Umbilical cord (tissue), 2 donors: Measurements from ENCODE around the gene SIGLEC1. TPM values are rescaled to one million over a fixed set of nuclear protein-coding genes. Genes with fewer than 3 reads are reported as not detected.

ENCODE experiments used
- DNase-seq: peaks from one replicate; pipeline ENCODE4 v3.0.0-alpha.2; 2015; ENCODE audit warnings: low spot score
- total RNA-seq: library from RNA; depleted of rRNA; stranded (reverse); fragments of >200 nt; gene quantifications from one replicate; pipeline ENCODE4 v1.2.3, GENCODE V29; 2014; ENCODE audit warnings: low replicate concordance; ENCODE audit not compliant: insufficient read depth

The SIGLEC1 gene
- 5.8 TPM for total RNA-seq

DNA sequence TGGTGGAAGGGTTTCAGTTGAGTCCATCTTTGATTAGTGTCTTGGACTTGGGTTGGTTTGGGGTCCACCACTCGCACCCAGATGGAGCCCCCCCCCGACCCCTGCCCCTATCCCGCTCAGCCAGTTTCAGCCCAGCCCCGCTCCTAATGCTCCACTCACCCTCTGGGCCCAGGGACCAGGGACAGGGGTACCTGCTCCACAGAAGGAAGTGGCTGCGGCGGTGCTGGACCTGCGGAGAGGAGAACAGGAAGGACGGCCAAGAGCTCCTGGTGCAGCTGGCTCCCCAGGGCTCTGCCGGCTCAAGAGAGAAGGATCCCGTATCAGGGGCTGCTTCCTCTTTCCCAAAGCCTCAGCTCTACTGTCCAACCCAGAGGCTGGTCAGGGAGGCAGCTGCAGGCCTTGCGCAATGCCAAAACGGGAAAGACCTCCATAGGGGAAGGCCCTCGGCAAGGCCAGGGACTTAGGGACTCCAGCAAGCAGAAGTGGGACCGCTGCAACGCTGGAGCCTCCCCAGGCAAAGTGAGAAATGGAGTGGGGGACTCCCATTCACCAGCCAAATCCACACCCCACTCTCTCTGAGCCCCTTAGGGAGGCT, at the start of gene SIGLEC1:
TSS of gene SIGLEC1 (minus strand) at position 322 of the 595 bp plus-strand sequence. CDS start 5,472 bp downstream, outside the sequence.
- DNase-seq = peak; percentile 58

DNA sequence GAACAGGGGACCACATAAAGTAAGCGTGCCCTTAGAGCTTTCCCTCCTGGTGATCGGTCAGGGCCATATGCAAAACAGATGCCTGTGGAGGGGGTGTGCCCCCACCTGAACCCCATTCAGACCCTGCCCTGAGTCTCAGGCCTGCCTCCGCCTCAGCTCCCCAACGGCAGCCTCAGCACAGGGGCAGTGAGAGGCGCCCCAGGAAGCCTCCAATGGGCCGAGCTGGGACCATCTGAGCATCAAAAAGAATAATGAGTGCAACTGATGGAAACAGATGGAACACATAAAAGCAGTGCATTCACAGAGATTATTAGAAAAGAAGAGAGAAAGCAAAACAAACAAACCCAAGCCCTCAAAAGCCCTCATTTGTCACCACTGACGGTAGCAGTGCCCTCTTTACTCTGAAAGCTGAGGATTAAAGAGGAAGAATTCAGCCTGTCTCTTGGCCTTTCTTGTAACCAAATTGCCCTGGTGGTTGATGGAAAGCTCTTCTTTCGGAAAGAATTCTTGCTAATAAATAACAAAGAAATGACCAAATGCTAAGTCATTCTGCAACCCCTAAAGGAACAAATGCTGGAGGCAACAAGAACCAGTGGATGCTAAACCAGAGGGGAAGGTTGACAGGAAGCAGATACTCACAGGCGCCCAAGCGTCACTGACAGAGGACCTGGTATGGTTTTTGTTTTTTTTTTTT, 48.4 kb upstream of the SIGLEC1 start:
- no peak for DNase-seq

DNA sequence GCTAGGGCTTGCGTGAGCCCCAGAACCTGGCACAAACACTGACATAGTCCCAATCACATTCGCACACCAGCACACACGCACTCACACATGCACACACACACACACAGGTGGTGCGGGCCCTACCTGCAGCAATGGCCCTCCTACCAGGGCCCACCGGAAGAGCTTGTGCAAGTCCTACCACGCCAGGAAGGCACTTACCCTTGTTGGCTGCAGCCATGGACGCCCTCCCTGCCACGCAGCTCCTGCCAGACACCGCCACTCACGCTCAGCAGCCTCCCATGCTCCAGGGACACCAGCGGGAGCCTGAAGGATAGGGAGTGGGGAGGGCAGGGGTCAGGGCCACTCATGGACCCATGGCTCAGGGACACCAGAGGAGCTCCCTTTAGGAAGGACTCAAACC, 47.5 kb upstream of the SIGLEC1 start:
- no peak for DNase-seq

DNA sequence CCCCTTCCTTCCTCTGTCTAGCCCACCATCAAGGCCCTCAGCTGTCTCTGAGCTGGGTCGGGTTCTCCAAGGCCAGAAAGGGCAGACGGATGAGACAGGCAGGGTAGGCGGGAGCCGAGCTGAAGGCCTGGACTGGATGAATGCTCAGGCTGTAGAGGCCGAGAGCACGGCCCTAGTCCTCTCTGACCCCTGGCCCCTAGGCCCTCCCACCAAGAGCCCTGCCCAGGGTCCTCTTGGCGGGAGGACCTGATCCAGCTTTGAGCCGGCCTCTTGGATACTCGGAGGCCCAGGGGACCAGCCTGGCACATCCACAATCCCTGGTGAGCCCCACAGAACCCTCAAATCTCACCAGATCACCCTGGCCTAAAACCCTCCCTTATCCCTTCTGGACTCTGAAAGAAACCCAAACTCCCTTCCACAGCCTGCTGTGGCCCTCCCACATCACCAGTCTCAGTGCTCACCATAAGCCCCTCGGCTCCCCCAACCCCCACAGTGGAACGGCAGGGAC, 47.0 kb upstream of the SIGLEC1 start:
- peak; percentile 71 for DNase-seq

DNA sequence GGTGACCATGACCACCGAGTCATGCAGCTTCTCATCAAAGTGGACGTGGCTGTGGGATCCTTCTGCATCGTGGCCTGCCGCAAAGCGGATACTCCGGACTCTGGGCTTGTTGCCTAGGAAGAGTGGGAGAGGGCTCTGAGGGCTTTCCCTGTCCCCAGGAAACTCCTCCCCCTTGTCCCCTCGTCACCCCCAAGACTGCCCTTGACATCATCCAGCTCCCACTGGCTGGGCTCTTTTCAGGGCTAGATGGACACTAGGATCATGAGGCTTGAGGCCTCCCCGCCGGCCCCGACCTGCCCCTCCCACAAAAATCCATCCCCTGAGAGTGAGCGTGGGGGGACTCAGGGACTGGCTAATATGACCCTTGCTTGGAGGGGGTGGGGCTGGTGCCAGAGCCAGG, 46.2 kb upstream of the SIGLEC1 start:
- DNase-seq = no peak

DNA sequence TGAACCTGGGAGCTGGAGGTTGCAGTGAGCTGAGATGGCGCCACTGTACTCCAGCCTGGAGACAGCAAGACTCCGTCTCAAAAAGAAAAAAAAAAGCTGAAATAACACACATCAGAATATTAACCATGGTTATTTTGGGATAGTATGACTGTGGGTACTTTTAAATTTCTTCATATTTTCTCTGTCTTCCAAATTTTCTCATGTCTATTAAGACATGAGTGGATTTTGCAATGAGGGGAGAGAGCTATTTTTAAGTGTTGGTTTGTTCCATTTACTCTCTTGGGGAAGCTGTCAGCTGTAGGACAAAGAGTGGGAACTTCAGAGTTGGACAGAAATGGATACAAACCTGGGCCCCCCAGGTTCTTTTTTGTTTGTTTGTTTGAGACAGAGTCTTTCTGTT, 44.9 kb upstream of the SIGLEC1 start:
- DNase-seq = no peak

DNA sequence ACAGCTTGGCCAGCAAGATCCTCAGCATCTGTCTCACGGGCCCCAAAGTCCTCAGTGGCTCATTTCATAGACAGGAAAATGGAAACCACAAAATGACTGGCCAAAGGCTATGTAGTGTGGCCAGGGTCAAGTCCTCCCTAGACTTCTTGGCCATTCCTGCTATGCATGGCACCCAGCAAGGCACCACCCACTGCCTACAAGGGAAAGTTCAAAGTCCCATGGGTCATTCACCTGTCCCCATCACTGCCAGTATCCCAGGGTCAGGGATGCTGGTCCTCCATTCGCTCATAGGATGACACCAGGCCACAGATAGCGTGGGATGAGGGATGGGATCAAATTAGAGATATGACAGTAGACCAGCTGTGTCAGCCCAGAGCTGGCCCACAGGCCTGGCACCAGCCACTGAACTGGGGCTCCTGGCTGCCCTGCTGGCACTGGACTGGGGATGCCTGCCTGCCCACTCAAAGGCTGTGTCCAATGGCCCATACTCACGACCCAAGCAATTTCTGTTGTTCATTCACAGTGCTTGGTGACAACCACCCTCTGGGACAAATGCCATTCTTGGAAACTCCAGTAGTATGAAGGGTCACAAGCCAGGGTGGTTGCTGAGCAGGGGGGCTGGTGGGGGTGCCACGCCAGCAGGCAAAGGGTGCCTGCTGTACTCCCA, 43.5 kb upstream of the SIGLEC1 start:
- DNase-seq = no peak

DNA sequence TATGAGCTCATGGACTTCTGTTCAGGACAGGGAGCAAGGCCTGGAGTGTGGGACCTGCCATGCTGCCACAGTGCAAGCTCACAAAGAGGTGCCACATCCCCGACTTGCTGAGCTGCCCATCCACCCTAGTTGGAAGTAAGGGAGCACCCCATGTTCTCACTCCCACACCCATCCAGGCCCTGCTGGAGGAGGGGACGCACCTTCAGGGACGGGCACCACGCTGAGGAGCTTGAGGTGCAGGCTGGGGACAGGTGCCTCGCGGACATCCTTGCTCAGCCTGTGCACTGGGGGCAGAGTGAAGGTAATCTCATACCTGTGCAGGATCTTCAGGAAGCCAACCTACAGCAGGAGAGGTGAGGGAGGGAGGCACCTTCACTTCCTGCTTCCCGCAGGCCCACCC, 42.9 kb upstream of the SIGLEC1 start:
- no peak for DNase-seq

DNA sequence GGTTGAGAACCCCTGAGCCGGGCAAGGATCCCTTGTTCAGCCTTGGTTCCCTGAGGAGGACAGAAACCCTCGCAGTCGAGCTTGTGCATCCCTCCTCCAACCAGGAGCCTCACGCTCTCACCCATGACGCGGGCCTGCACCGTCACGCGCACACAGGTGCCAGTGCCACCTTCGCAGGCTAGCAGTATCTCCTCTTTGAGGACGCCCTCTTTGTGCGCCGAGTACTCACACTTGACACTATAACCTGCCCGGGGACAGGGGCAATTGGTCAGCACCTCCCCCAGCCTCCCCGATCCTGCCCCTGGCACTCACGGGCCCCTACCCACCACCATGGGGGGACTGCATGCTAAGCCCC, 41.9 kb upstream of the SIGLEC1 start:
- no peak for DNase-seq

DNA sequence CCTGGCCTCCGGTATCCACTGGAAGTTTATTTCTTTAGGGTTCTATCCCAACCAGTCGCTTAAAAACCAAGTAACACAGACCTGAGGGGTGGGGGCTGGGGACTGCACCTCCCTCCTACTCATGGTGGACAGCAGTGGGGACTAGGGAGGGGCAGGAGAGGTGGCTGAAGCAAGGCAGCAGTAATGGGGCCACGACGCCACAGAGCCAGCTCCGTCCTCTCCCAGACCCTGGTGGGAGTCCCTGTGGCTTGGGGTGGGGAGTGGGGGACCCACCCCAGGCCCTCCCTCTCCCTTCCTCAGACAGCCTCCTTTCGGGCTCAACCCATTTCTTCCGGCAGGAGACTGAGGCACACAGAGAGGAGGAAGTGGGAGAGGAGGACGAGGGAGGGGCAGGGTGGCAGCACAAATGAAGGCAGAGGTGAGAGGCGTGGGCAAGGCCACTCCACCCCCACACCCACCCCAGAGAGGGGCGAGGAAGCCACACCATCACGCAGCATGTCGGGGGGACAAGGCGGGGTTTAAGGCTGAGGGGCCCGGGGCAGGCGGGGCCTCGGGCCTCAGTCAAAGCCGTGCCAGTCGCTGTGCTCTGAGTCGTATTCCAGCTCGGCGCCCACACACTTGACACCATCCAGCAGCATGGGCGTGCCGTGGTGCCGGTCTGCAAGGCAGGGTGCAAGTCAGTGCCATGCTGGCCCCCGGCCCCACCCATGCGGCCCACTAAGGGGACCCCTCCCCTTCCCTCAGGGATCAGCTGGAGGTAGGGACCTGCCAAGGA, 41.3 kb upstream of the SIGLEC1 start:
- no peak for DNase-seq

DNA sequence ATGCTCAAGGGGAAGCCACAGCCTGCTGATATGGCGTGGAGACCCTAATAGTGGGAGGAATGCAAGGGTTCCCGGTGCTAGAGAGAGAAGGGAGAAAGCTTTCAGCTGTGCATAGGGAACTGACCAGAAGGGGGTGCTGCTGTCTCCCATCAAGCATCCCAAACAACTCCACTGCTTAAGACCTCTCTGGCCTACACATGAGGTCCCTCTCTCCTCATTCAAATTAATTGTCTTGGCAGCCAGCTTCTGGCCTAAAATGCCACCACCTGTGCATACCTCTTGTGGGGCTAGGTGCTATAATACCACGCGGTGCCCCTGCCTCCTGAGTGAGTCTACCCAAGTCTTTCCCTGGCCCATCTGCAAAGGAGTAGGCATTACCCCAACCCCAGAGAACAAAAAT, 40.7 kb upstream of the SIGLEC1 start:
- peak; percentile 74 for DNase-seq

DNA sequence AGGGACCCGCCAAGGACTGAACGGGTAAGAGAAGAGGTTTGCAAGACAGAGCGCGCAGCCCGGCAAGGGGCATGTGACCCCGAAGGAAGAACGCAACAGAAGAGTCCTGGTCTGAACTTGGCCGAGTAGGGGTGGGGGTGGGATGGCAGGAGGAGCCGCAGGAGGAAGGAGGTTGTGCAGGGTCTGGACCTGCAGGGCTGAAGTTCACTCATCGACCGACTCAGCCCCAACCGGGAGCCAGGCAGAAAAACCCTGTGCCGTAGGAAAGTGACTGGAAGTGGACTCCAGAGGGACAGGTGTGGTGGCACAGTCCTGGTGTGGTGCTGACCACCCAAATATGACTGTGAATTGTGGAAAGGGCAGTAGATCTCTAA, 40.0 kb upstream of the SIGLEC1 start:
- no peak for DNase-seq

DNA sequence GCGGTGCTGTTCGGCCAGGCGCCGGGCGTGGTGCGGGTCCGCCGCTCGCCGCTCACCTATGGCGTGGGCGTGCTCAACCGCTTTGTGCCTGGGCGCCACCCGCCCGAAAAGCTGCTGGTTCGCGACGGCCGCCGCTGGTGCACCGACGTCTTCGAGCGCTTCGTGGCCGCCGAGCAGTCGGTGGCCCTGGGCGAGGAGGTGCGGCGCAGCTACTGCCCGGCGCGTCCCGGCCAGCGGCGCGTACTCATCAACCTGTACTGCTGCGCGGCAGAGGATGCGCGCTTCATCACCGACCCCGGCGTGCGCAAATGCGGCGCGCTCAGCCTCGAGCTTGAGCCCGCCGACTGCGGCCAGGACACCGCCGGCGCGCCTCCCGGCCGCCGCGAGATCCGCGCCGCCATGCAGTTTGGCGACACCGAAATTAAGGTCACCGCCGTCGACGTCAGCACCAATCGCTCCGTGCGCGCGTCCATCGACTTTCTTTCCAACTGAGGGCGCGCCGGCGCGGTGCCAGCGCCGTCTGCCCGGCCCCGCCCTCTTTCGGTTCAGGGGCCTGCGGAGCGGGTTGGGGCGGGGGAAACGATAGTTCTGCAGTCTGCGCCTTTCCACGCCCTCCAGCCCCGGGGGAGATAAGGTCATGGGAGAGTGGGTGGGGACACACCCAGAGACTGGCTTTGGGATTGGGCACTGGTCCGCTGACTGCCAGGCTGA, 39.4 kb upstream of the SIGLEC1 start:
- DNase-seq = peak; percentile 79

DNA sequence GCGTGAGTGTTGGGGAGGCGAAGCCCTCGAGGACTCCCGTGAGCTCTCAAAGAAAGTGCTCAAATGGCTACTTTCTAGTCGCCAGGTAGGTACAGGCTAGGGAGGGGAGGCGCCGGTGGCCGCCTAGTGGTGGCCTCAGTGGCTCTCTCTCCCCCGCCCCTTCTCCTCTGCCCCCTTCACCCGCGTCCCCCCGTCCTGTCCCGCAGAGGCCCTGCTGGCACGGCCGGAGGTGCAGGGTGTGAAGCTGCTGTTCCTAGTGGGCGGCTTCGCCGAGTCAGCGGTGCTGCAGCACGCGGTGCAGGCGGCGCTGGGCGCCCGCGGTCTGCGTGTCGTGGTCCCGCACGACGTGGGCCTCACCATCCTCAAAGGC, 38.9 kb upstream of the SIGLEC1 start:
- DNase-seq = no peak

DNA sequence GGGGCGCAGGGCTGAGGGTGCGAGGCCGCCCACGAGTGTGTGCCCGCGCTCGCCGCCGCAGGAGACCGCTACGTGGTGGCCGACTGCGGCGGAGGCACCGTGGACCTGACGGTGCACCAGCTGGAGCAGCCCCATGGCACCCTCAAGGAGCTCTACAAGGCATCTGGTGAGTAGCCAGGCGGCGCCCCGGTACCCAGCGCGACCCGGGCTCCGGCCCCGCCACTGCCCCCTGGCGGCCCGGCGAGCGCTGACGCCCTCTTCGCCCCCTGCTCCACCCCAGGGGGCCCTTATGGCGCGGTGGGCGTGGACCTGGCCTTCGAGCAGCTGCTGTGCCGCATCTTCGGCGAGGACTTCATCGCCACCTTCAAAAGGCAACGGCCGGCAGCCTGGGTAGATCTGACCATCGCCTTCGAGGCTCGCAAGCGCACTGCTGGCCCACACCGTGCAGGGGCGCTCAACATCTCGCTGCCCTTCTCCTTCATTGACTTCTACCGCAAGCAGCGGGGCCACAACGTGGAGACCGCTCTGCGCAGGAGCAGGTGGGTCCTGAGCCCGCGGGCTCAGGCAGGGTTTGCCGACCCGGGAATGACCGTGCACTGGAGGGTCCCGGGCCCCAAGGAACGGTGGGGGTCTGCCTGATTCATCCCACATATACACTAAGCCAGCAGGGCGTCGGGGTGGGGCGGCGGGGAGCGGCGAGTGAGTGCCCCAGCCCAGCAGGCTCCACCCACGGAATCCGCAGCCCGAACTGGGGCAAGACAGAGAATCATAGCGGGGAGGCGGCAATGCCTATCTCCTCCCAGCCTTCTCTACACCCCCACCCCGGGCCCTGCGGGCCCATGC, 37.5 kb upstream of the SIGLEC1 start:
- no peak for DNase-seq

DNA sequence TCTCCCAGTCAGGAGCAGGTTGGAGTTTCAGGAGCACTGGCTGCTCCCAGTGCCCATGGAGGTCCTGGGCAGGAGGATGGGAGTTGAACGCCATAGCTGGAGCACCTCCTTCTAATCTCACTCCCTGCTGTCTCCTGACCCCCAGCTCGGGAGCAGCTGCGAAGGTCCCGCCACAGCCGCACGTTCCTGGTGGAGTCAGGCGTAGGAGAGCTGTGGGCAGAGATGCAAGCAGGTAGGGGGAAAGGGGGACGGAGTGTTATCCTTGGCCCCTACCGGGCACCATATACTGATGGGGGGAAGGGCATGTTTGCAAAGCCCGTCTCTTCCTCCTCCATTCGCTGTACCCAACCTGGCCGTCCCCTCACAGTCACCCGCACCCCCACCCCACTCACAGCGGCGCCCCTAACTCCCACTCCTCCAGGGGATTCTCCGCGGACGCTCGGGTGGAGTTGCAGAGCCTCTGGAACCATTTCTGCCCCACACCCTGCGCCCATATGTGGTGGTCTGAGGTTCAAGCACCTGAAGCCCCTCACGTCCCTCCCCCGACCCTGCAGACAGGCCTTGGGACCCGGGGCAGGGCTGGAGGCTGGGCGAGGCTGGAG, 36.8 kb upstream of the SIGLEC1 start:
- no peak for DNase-seq

DNA sequence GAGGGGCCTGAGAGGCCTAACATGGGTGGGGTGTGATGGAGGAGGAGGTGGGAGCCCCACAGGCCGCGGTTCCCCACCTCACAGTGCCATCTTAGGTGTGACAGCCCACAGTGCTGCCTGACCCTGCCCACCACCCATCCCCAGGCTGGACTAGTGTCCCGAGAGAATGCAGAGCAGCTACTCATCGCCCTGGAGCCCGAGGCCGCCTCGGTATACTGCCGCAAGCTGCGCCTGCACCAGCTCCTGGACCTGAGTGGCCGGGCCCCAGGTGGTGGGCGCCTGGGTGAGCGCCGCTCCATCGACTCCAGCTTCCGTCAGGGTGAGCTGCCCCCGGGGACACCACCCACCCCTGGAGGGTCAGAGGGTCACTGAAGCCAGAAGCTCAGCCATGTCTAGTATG, 35.7 kb upstream of the SIGLEC1 start:
- no peak for DNase-seq

DNA sequence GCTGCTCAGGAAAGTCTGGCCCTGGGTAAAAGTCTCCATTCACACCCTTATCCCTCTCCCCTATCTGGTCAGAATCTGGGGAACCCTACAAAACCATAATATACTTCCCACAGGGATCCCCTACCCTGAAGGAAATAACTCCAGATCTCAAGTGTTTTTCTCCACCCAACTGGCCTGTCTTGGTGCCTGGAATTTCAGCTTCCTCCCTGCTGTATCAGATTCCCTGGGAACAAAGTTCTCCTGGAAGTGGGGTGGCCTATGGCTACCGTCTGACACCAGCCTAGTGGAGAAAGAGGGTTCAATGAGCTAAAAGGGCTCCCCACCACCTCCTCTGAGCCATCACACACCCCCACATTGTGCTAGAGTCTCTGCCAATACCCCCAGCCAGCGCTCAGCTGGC, 35.1 kb upstream of the SIGLEC1 start:
- no peak for DNase-seq

DNA sequence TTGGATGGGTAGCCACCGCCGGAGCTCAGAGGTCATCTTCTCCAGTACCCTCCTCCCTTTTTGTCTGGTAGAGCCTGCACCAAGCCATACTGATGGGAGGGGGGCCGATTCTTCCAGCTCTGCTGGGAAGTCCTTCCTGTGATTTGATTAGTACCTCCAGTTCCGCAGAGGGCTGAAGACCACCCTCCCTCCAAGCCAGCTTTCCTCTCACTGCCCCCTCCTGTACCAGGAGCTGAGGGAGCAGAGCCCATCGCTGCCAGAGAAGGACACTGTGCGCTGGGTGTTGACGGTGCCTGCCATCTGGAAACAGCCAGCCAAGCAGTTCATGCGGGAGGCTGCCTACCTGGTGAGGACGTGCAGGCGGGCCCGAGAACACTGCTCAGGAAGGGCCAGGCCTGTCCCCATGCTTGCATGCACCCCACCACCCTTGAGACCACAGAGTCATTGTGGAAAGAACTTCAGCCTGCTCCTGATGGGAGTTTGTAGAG, 33.3 kb upstream of the SIGLEC1 start:
- DNase-seq = no peak
